Fibroblast of mammary gland (primary cell): ENCODE measurements around the gene IFI16.

Experiments
- DNase-seq: peaks from one replicate; pipeline ENCODE4 v3.0.0-alpha.2; 2010; ENCODE audit warnings: low read depth
- H3K4me3 ChIP-seq: 2 replicates; pipeline ENCODE4 v1.5.1; 2011; ENCODE audit warnings: low read depth, mild to moderate bottlenecking, low read length, moderate library complexity; ENCODE audit not compliant: control insufficient read depth
- TF ChIP-seq, protein P1 (sequence below): conservative IDR thresholded peaks from 2 replicates; pipeline ENCODE4 v1.5.1; 2011; ENCODE audit warnings: low read depth, low read length, inconsistent platforms; ENCODE audit not compliant: control insufficient read depth, insufficient read depth

Gene IFI16

GRCh38 chr1:159056069-159056698 is 46.5 kb downstream of the IFI16 start:
- H3K4me3 ChIP-seq = no peak overlapping the region
- no peak for DNase-seq
- TF ChIP-seq, protein P1, sequence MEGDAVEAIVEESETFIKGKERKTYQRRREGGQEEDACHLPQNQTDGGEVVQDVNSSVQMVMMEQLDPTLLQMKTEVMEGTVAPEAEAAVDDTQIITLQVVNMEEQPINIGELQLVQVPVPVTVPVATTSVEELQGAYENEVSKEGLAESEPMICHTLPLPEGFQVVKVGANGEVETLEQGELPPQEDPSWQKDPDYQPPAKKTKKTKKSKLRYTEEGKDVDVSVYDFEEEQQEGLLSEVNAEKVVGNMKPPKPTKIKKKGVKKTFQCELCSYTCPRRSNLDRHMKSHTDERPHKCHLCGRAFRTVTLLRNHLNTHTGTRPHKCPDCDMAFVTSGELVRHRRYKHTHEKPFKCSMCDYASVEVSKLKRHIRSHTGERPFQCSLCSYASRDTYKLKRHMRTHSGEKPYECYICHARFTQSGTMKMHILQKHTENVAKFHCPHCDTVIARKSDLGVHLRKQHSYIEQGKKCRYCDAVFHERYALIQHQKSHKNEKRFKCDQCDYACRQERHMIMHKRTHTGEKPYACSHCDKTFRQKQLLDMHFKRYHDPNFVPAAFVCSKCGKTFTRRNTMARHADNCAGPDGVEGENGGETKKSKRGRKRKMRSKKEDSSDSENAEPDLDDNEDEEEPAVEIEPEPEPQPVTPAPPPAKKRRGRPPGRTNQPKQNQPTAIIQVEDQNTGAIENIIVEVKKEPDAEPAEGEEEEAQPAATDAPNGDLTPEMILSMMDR = peak; percentile 12

DNA sequence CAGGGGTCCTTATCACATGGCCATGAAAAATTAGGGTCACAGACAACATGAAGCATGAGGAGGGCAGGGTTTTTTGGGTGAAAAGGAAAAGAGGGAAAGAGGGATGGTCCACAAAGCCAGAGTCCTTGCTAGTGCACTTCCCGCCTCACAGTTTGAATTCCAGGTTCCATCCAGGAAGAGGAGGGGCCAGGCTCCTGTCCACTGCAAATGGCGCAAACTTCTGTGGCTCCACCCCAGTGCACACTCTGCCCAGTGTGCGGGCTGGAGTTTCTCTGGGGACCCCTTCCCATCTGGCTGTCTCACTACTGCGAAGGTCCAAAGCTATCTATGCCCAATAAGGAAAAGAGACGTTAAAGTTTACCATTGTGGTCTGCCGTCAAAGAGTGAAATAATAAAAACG is 49.0 kb downstream of the IFI16 start:
- no peak for DNase-seq
- no peak overlapping the region for H3K4me3 ChIP-seq
- TF ChIP-seq, protein P1 = no peak

GRCh38 chr1:159065106-159065505 is 55.4 kb downstream of the IFI16 start:
- H3K4me3 ChIP-seq = no peak overlapping the region
- no peak for DNase-seq
- TF ChIP-seq, protein P1 = no peak

DNA sequence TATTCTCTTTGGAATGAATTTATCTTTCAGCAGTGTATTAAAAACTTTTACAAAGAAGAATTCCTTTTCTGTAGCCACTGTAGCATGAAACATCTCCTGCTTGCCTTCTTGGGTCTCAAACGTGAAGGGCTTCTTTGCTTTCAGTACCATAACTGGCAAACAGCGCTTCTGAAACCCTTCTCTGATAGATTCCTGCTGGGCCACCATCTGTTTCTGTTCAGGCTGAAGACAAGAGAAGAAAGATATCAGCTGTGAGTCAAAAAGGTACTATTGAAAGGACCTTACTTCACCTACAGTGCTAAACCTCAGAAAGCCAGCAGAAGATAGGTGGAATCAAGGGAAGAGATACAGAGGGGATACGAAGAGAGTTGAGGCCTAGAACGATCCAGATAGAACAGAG is 56.4 kb downstream of the IFI16 start:
- no peak for DNase-seq
- TF ChIP-seq, protein P1 = no peak
- no peak overlapping the region for H3K4me3 ChIP-seq

DNA sequence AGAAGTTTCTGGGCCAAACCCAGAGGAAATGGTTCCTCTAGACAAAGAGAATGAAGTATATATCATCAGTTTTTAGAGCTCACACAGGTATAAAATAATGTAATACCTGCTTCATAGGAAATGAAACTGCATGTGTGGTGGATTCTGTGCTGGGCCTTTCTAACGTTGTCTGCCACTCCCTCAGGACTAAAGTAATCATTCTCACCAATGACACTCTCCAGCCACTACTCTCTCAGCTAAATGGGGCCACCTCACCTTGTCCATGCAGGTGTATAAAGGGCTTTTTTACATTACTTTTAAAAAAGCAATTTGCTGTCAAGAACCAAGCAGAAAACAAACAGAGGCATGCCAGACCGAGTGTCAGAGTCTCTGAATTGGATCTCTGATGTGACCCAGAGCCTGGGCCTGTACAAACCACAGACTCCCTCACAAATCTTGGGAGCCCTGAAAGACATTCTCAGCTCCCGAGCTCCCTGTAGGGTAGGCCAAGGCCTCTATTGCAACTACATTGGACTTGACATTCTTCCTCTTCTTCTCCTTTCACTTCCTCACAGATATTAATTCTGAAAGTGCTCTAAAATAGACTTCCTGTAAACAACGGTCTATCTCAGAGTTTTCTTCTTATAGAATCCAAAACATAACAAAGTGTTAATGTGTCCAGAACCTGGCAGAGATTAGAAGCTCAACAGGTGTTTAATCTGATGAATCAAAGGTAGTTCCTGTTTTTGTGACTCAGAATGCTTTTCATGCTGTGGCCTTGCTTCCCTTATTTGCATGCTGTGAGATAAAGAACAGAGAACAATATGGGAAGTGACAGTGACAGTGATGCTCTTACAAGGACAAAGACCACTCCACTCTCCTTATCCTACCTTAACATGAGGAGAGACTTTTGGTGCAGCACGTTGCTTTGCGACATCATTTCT is 58.3 kb downstream of the IFI16 start:
- no peak for DNase-seq
- TF ChIP-seq, protein P1 = no peak
- H3K4me3 ChIP-seq = no peak overlapping the region

DNA sequence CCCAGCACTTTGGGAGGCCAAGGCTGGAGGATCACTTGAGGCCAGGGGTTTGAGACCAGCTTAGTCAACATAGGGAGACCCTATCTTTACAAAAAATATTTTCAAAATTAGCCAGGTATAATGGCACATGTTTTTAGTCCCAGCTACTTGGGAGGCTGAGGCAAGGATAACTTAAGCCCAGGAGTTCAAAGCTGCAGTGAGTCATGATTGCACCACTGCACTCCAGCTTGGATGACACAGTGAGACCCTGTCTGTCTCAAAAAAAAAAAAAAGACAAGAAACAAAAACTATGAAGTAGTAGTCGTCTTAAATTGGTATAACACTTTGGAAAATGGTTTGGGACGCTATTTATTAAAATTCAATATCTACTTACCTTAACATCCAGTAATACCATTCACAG is 59.2 kb downstream of the IFI16 start:
- no peak overlapping the region for H3K4me3 ChIP-seq
- TF ChIP-seq, protein P1 = no peak
- peak; percentile 81 for DNase-seq
